Stimulated activated memory B cell treated with anti-CD40 and anti-IgM and Interleukin-4, amounts not matched to agents 10 μg/mL and 1 μg/mL and 100 μg/mL, for 72 hours (primary cell): Measurements from ENCODE around the gene HOXA7.

Source experiments
- ATAC-seq: fragments of 150-1000 bp; cut with Tn5 transposase; 2 replicates; pipeline ENCODE4 v1.10.0; 2021
- H3K27ac Mint-ChIP-seq: one replicate; pipeline ENCODE4 v1.8.0; 2022; ENCODE audit warnings: mild to moderate bottlenecking, mixed read lengths
- H3K27me3 Mint-ChIP-seq: one replicate; pipeline ENCODE4 v1.8.0; 2022; ENCODE audit warnings: mixed read lengths
- H3K36me3 Mint-ChIP-seq: one replicate; pipeline ENCODE4 v1.8.0; 2022; ENCODE audit warnings: mixed read lengths
- H3K4me1 Mint-ChIP-seq: one replicate; pipeline ENCODE4 v1.8.0; 2022; ENCODE audit warnings: mixed read lengths
- H3K4me3 Mint-ChIP-seq: one replicate; pipeline ENCODE4 v1.8.0; 2022; ENCODE audit warnings: mild to moderate bottlenecking, moderate library complexity, mixed read lengths
- H3K9me3 Mint-ChIP-seq: one replicate; pipeline ENCODE4 v1.8.0; 2022; ENCODE audit warnings: mixed read lengths

HOXA7 gene

DNA sequence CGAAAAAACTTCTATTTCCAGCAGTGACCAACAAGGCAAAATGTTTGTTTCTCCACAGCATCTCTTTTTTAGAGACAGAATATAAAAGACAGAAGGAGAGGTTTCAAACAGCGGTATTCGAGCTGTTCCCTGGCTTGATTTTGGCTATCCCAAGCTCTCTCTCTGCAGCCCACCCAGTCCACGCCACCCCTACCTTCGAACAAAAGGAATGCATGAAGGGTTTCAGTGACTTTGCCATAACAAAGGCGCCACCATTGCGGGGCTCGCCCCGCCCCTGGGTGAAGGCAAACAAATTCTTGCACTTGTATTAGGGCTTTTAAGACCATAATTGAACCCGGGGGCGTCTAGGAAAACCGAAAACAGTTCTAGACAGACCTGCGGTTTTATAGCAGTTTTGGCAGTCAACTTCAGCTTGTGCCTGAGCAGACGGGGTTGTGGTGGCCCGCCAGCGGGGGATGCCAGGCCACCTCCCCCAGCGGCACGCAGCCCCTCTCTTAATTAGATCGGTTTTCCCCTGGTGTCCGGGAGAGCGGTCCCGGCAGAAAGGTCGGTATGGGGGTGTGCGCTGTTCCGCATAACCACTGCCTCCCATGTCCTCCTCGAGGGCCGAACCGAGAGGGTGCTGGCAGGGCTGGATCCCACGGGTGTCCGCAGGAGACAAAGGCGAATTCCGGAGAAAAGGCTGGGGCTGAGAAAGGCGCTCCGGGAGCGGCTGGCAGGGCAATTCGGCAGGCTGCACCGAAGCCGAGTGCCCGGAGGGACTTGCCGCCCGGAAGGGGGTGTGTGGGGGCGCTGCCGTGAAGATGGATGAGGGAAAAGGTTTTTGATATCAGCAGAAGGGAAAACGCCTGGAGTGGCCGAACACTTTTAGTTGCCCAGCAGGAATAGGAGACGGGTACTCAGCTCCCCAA, 31.3 kb upstream of the HOXA7 start:
- Mint-ChIP-seq H3K36me3 (no peaks in the 10 kb centered on the region), H3K27ac (no peak overlapping the region), H3K4me1 (peaks cover 28% of the 10 kb centered on the region), H3K27me3 (peaks cover 92% of the 10 kb centered on the region), H3K4me3 (no peak overlapping the region), H3K9me3 (no peaks in the 10 kb centered on the region)
- ATAC-seq, result no peak

DNA sequence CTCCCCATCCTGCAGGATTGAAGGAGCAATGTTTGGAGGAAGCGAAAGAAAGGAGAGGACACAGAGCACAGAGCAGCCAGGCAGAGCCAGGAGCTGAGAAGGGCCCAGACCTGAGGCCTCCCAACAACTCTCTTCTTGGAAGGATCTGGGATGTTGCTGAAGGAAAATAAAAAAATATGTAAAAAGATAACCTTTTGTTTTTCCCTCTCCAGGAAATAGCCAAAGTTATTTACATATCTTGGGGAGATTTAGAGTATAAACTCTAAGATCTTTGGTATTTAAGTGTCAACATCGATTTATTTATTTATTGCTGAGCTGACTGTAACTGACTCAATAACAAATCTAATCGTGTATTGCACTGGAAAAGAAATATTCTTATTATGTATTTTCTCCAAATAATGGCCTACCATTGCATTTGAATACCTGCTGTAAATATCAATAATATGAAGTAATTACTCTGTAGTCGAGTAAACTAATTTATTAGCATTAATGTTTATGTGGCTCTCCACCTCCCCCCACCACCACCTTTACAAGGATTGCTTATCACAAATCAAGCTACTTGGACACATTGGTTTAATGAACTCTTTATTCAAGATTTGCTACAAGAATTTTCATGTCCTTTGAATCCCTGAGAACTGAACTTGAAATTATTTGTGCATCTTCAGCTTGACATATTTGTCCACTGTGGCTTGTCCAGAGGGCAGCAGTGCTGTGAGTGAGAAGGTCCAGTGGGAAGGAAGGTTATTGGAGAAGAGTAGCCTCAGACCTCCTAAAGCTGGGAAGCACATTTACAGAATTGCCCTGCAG, 30.4 kb upstream of the HOXA7 start:
- peaks cover 94% of the 10 kb centered on the region for H3K27me3 Mint-ChIP-seq
- peaks cover 29% of the 10 kb centered on the region for H3K4me1 Mint-ChIP-seq
- no peak overlapping the region for H3K4me3 Mint-ChIP-seq
- H3K27ac Mint-ChIP-seq, result no peak overlapping the region
- no peaks in the 10 kb centered on the region for H3K36me3 Mint-ChIP-seq
- no peak for ATAC-seq
- no peaks in the 10 kb centered on the region for H3K9me3 Mint-ChIP-seq

DNA sequence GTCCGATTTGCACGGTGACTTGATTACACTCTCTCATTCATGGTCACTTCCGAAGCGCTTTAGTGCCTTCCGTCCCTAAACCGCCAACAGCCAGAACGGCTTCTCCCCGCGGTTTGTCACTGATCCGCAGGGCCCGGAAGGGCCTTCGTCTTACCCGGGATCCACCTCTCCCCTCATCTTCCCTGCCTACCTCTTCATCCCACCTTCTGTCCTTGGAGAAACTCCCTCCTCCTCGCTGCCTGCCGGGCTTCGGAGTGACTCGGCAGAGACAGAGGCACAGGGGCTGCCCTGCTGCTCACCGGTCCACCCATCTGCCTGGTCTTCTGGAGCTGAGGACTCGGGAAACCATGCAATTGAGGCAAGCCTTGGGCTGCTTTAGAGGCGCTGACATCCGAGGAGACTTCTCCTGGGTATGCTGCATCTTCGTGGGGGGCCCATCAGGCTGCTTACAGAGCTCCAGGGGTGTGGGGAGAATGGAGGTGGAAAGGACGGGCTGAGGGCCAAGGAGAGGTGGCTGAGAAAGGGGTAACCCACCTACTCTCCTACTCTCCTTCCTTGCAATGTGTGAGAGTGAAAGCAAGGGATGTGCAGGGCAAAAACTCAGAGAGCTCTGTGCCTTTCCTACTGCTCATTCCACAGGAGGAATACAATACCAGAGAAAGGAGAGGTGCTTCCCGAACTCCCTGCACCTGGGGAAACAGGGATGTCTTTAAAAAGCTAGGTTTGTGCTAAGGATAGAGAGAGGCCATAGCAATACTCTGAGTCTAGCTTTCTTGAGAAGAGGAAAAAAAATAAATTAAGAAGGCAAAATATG, 29.6 kb upstream of the HOXA7 start:
- Mint-ChIP-seq H3K4me3 (no peak overlapping the region), H3K27me3 (peaks cover 94% of the 10 kb centered on the region), H3K27ac (no peak overlapping the region), H3K4me1 (peaks cover 29% of the 10 kb centered on the region), H3K36me3 (no peaks in the 10 kb centered on the region), H3K9me3 (no peaks in the 10 kb centered on the region)
- ATAC-seq, result no peak

DNA sequence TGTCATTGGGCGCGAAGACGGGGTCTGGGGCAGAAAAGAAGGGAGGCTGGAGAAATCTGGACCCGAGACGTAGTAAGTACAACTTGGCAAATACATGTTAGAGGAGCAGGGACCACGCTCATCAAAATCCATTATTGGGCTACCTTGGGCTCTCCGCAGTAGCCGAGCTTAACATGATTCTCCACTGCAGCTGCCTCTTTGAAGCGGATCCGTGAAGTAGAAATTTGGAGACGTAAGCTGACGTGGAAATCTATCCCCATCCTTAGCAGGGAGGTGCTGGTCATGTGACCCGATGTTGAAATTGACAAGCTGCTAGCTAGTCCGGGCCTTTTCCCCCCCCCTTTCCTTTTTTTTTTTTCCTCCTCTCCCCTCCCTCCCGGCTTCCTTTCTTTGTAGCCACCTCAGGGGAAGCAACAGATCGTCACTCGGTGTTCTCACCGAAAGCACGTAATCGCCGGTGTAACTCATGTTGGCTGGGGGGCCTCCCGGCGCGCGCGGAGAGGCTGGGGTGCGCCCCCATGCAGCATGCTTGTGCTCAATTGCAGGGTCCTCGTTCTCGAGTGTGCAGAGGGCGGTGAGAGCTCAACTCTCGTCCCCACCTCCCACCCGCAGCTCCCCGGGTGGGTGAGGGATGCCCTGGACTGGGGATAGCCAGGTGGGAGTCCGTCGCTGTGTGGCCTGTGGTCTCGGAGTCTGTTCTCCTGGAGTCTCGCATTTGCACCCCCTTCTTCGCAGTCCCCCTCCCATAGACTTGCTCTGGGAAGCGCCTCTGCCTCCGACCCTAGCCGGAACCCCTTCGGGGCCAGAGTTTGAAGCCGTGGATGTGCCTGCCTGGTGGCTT, 28.8 kb upstream of the HOXA7 start, which contains the start of gene HOXA11:
TSS of gene HOXA11 (minus strand) at position 220 of the 841 bp plus-strand sequence. CDS start at position 132, 88 bp downstream.
- Mint-ChIP-seq H3K27ac (no peak within 1 kb of the TSS), H3K36me3 (no peaks in the 10 kb centered on the region), H3K4me3 (peak within 1 kb of the TSS; percentile 22), H3K4me1 (peaks cover 32% of the 10 kb centered on the region), H3K27me3 (peaks cover 94% of the 10 kb centered on the region), H3K9me3 (no peaks in the 10 kb centered on the region)
- ATAC-seq, result no peak

DNA sequence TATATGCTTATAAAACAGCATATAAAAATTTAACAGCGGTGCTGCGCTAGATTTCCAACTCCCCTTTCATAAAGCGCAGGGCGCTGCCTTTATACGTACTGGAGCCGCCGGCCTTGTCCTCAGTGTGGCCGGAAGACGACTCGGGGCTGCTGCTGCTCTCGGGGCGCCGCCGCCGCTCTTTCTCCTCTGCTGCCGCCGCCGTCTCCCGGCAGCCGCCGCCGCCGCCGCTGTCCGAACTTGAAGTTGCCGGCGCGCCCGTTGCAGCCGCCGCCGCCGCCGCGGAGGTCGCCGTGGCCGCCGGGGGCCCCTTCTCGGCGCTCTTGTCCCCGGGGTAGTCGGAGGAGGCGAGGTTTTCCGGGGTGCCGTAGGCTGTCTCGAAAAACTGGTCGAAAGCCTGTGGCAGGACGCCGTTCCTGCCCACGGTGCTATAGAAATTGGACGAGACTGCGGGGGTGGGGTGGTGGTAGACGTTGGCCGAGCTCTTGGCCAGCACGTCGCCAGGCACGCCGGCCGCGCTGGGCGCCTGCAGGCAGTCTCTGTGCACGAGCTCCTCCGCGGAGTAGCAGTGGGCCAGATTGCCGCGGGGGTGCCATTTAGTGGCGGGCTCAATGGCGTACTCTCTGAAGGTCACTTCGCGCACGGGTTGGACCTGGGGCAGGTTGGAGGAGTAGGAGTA, 28.0 kb upstream of the HOXA7 start:
- Mint-ChIP-seq H3K27ac (no peak overlapping the region), H3K36me3 (no peaks in the 10 kb centered on the region), H3K27me3 (peaks cover 94% of the 10 kb centered on the region), H3K4me1 (peaks cover 40% of the 10 kb centered on the region), H3K4me3 (peak overlapping the region; percentile 22), H3K9me3 (no peaks in the 10 kb centered on the region)
- no peak for ATAC-seq

DNA sequence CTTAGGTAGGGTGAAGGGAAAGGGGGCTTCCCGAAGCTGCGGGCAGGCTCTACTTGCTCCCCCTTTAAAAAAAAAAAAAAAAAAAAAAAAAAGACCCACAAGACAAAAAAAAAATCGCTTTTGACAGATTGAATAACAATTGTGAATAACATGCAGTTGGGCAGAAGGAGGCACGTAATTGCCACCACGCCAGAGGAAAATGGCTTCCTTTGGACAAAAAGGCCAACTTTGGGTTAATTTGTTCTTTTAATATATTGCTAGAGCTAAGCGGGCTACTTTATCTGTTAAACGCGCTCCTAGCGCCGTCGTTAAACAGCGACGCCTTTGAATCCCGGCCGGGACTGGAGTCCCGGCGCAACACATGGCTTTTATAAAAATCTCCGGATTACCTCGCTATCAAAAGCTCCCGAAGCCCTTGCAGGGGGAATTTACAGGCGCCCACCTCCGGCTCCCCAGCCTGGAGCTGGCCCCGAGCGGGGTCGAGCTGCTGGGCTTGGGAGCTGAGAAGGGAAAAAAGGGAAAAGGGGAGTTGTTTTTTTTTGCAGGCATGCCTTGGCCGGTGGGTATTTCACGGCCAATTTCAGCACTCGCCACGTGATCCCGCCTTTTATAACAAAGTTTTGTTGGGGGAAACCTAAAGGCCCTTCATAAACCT, 27.3 kb upstream of the HOXA7 start:
- Mint-ChIP-seq H3K4me3 (no peak overlapping the region), H3K36me3 (no peaks in the 10 kb centered on the region), H3K4me1 (peaks cover 36% of the 10 kb centered on the region), H3K27me3 (peaks cover 94% of the 10 kb centered on the region), H3K9me3 (no peaks in the 10 kb centered on the region), H3K27ac (no peak overlapping the region)
- no peak for ATAC-seq

DNA sequence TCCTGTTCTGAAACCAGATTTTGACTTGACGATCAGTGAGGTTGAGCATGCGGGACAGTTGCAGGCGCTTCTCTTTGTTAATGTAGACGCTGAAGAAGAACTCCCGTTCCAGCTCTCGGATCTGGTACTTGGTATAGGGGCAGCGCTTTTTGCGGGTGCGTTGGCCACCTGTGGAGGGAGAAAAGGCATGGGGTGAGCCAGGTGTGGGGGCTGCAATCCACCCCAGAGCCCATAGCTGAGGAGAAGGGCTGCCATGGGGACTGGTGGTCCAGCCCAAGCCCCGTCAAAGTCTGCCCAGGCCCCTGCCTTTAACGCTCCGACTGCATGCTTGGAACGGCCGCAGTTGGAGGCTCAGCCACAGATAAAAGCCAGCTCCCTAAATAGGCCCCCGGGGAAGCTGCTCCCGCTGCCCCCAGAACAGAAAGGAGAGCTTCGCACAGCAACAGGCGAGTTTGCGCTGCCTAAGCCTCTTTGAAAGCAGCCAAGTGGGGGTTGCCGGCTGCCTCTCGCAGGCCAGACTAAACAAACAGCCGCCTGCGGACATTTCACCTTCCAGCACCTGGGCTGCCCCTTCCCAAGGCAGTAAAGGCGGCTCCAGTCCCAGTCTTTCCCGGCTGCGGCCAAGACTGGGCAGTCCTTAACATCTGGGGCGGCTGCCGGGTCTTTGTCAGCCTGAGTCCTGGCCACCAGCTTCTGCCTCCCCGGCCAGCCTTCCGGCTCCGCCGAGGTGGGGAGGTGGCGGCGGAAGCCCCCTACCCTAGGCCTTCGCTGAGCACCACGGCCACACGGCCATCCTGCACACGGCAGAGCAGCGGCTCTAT, 26.6 kb upstream of the HOXA7 start:
- ATAC-seq, result no peak
- Mint-ChIP-seq H3K9me3 (no peaks in the 10 kb centered on the region), H3K27ac (no peak overlapping the region), H3K4me1 (peaks cover 28% of the 10 kb centered on the region), H3K4me3 (peak overlapping the region; percentile 14), H3K27me3 (peaks cover 94% of the 10 kb centered on the region), H3K36me3 (no peaks in the 10 kb centered on the region)

DNA sequence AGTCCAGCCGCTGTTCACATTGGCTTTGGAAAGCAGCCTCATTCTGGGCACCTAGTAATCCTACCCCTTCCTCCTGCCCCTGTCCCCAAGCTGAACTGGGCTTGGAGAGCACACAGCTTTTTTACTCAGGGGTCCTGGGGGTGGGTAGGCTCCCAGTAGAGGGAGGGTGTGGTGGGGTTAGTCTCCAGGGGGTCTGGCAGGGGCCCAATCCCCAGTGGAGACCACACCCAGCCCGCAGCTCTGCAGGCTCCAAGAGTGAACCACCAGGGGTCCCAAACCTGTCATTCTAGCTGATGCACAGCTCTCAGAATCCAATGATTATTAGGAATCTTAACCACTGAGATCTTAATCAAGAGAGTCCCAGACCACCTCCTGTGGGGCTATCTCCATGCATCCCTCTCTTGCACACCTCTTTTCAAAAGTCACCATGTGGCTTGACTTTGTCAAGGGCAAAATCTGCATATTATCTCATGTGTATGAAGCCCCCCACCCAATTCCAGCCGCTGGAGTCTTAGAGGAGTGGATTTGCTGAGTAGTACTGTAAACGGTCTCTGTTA, 25.9 kb upstream of the HOXA7 start:
- ATAC-seq, result no peak
- H3K4me3 Mint-ChIP-seq, result no peak overlapping the region
- H3K36me3 Mint-ChIP-seq, result no peaks in the 10 kb centered on the region
- H3K27ac Mint-ChIP-seq, result no peak overlapping the region
- H3K9me3 Mint-ChIP-seq, result no peaks in the 10 kb centered on the region
- peaks cover 24% of the 10 kb centered on the region for H3K4me1 Mint-ChIP-seq
- H3K27me3 Mint-ChIP-seq, result peaks cover 94% of the 10 kb centered on the region

DNA sequence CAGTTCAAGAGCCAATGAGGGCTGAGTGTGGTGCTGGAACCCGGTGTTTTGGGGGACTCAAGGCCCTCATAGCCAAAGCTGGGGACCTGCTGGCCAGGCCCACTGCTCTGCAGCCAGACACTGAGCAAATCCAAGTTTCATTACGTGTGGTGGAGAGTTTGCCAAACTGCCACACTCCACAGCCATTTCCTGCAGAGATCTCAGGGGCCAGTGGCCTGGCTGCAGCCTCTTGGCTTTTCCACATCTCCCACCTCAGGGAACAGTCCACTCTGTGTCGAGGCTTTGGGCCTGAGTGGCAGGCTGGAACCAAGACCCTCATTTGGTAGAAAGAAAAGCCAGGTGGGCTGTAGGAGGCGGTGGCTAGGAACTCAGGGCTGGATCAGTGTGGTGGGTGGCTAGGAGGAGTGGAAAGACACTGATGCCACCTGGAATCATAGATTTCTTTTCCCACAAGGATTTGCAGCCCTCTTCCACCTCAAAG, 25.4 kb upstream of the HOXA7 start:
- Mint-ChIP-seq H3K9me3 (no peaks in the 10 kb centered on the region), H3K36me3 (no peaks in the 10 kb centered on the region), H3K4me1 (peaks cover 24% of the 10 kb centered on the region), H3K4me3 (no peak overlapping the region), H3K27ac (no peak overlapping the region), H3K27me3 (peaks cover 94% of the 10 kb centered on the region)
- no peak for ATAC-seq

DNA sequence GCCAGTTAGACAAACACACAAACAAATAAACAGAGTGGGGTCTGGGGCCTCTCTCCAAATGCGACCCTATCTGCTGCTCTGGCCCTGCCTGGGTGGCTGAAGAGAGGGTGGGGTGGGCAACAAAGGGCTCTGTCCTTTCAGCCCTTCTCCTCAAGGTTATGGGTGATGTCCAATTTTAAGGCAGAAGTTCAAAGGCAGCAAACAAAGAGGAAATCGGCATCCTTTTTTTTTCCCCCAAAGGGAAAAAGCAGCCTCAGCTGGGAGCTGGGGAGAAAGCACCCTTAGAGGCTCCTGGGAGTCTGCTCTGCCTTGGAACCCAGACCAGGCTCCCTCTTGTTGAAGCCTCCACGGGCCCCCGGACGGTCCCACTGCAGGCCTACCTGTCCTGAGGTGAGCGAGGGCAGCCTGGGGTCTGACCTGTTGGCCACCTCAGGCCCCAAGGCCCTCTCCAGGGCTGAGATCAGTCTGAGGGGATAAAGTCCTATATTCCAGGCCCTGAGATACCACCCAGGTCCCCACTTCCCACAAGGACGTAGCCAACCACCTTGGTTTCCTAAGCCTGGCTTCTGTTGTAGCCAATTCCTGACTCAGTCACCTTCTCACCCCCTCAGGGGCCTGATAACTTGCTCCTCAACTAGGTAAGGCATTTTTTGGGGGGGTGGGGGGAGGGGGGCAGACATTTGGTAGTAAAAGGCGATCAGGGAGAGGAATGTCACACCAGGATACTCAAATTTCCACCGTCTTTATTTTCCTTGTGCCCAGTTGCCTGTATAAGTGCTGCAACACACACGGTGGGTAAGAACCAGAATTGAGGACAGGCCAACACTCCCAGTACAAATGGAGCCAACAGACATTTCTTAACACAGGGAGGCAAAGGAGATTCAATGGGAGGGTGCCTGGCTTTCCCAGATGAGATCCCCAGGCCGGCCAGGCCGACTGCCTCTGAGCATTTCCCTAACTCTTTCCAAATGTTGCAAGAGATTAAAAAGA, 24.3 kb upstream of the HOXA7 start:
- Mint-ChIP-seq H3K9me3 (no peaks in the 10 kb centered on the region), H3K36me3 (no peaks in the 10 kb centered on the region), H3K4me3 (peak overlapping the region; percentile 31), H3K4me1 (peaks cover 24% of the 10 kb centered on the region), H3K27ac (no peak overlapping the region), H3K27me3 (peaks cover 94% of the 10 kb centered on the region)
- ATAC-seq, result no peak

DNA sequence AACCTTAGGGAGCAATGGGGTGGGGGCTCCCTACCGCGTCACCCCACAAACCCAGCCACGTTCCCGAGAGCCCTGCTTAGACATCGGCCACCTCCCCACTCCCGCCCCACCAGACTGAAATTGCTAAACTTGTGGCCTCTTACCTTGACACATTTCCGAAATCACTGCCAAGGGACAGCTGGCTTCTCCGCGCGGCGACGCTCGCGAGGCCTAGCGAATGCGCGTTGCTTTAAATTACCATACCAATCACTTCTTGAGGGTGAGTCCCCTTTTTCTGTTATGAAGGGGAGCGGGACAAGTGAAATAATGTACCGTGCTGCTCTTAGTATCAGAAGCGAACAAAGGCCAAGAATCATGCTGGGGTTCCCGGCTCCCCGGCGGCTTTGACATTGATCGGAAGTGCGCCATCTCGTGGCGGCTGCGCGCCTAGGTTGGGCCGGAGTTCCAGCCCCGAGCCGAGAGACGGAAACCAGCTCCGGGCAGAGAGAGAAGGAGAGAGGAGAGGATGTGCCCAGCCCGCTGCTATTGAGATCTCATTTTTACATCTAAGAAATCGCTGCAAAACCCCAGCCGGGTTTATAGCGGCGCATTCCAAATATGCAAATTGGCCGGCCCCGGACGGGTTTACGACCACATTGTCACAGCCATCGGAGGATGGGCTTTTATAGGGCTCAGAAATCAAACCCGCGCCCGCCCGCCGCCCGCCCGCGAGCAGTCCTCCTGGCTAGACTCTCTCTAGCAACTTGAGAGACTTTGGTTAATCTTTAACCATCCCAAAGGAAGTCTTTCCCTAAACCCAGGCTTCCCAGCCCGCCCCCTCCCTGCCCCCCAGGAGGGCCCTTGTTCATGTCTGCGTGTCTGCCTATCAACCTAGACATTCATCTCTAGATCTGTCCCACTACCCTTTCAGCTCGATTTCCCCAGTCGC, 23.3 kb upstream of the HOXA7 start:
- H3K9me3 Mint-ChIP-seq, result no peaks in the 10 kb centered on the region
- H3K4me3 Mint-ChIP-seq, result peak overlapping the region; percentile 31
- peaks cover 94% of the 10 kb centered on the region for H3K27me3 Mint-ChIP-seq
- H3K27ac Mint-ChIP-seq, result no peak overlapping the region
- no peak for ATAC-seq
- no peaks in the 10 kb centered on the region for H3K36me3 Mint-ChIP-seq
- peaks cover 26% of the 10 kb centered on the region for H3K4me1 Mint-ChIP-seq
